ENCODE data around the gene PRPSAP2. TPM values are rescaled to one million over a fixed set of nuclear protein-coding genes. Genes with fewer than 3 reads are reported as not detected.

Gene PRPSAP2
- total RNA-seq, 1 donor from 2014 or later = 40.7 TPM

DNA sequence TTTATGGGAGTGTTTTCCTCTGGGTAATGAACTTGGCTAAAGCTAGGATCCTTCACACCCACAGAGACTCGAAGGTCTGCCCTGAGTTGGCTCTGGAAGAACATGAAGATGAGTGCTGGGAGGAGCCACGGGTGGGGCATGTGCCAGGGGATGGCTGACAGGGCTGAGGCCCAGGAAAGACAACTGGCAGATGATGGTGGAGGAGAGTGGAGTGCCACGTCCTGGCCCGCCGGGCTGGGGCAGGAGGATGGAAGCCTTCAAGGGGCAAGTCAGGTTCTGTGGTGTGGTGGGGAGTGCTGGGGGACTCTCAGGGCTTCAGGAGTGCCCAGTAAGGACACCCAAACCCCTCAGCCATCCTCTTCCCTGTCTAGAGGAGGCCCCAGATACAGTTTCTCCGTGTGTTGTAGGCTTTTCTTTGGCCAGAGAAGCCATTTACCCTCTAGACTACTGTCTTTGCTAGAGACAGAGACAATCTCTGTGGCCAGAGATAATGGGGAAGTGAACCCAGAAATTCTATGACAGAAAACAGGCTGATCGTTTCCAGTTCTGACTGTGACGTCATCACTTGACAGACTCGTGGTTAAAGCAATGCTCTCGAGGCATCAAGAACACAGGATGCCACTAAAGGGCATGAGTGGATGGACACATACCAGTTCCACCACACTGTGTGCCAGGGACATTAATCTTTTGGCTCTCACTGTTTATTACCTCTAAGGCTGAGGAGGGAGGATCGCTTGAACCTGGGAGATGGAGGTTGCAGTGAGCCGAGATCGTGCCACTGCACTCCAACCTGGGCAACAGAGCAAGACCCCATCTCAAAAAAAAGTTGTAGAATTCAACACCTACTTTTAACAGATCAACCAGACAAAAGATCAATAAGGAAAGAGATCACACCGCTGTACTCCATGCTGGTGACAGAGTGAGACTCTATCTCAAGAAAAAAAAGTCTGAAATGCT lies 75.4 kb downstream of the PRPSAP2 start:
- Histone ChIP-seq H3K27ac (ENCODE audit: low read depth, low read length) (no peak overlapping the region), H3K36me3 (ENCODE audit: control insufficient read depth in 3 of 3, insufficient read depth in 3 of 3, low read length in 3 of 3) (peaks cover 15 to 19% (median 15%) of the 10 kb centered on the region in 3 donors), H3K4me1 (ENCODE audit: control insufficient read depth in 3 of 3, insufficient read depth in 3 of 3, low read length in 3 of 3) (no peaks in the 10 kb centered on the region), H3K9me3 (ENCODE audit: control insufficient read depth in 3 of 3, low read length in 3 of 3) (no peaks in the 10 kb centered on the region), H3K9ac (ENCODE audit: low read depth in 1 of 3, low read length in 3 of 3) (no peak overlapping the region), H3K4me3 (ENCODE audit: low read length in 3 of 3) (no peak overlapping the region), H3K27me3 (ENCODE audit: control insufficient read depth in 3 of 3, insufficient read depth in 3 of 3, low read length in 3 of 3) (no peaks in the 10 kb centered on the region)

DNA sequence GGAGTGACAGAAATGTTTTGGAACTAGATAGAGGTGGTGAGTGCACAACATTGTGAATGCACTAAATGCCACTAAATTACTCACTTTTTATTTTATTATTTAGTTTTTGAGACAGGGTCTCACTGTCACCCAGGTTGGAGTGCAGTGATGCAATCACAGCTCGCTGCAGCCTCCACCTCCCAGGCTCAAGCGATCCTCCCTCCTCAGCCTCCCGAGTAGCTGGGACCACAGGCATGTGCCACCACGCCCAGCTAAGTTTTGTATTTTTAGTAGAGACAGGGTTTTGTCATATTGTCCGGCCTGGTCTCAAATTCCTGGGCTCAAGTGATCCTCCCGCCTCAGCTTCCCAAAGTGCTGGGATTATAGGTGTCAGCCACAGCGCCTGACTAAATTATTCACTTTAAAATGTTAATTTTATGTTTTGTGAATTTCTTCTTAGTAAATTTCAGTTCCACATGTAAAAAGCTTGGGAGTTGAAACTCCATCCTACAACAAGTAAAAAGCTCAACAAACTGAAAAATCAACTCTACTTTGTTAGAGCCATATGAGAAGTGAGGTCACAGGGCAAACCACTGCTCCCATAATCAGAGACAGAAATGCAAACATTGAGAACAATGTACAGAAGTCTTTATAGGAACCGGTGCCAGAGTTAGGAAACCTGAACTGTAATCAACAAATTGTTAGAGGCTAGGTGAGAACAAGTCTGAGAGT lies 80.2 kb downstream of the PRPSAP2 start:
- Histone ChIP-seq H3K36me3 (ENCODE audit: control insufficient read depth in 3 of 3, insufficient read depth in 3 of 3, low read length in 3 of 3) (no peaks in the 10 kb centered on the region), H3K9ac (ENCODE audit: low read depth in 1 of 3, low read length in 3 of 3) (no peak overlapping the region), H3K4me3 (ENCODE audit: low read length in 3 of 3) (no peak overlapping the region), H3K27ac (ENCODE audit: low read depth, low read length) (no peak overlapping the region), H3K9me3 (ENCODE audit: control insufficient read depth in 3 of 3, low read length in 3 of 3) (no peaks in the 10 kb centered on the region), H3K4me1 (ENCODE audit: control insufficient read depth in 3 of 3, insufficient read depth in 3 of 3, low read length in 3 of 3) (no peaks in the 10 kb centered on the region), H3K27me3 (ENCODE audit: control insufficient read depth in 3 of 3, insufficient read depth in 3 of 3, low read length in 3 of 3) (no peaks in the 10 kb centered on the region)

DNA sequence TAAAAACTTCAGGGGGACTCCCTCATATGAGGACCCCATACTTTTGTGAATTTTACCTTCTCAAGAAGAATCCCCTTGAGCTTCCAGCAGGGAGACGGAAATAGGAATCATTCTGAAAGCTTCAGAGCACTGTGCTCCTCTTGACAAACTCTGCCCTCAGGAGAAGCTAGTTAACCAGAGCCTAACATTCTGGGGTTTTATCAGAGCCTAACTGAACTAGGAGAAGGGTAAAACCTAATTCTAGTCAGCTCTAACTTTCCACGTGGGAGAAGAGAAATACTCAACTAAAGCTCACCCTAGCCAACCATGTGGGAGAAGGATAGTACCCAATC lies 80.7 kb downstream of the PRPSAP2 start:
- Histone ChIP-seq H3K9ac (ENCODE audit: low read depth in 1 of 3, low read length in 3 of 3) (no peak overlapping the region), H3K27ac (ENCODE audit: low read depth, low read length) (no peak overlapping the region), H3K4me3 (ENCODE audit: low read length in 3 of 3) (no peak overlapping the region), H3K9me3 (ENCODE audit: control insufficient read depth in 3 of 3, low read length in 3 of 3) (no peaks in the 10 kb centered on the region), H3K36me3 (ENCODE audit: control insufficient read depth in 3 of 3, insufficient read depth in 3 of 3, low read length in 3 of 3) (no peaks in the 10 kb centered on the region), H3K4me1 (ENCODE audit: control insufficient read depth in 3 of 3, insufficient read depth in 3 of 3, low read length in 3 of 3) (no peaks in the 10 kb centered on the region), H3K27me3 (ENCODE audit: control insufficient read depth in 3 of 3, insufficient read depth in 3 of 3, low read length in 3 of 3) (no peaks in the 10 kb centered on the region)

DNA sequence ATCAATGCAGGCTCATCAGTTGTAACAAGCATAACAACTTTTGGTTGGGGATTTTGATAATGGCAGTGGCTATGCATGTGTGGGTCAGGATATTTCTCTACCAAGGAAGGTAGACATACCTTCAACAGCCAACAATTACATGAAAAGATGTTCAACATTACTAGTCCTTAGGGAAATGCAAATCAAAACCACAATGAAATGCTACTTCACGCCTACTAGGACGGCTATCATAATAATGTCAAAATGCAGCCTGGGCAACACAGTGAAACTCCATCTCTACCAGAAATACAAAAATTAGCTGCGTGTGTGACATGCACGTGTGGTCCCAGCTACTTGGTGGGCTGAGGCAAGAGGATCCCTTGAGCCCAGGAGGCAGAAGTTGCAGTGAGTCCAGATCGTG lies 86.7 kb downstream of the PRPSAP2 start:
- no peak overlapping the region for H3K4me3 ChIP-seq (ENCODE audit: low read length in 3 of 3)
- no peak overlapping the region for H3K9ac ChIP-seq (ENCODE audit: low read depth in 1 of 3, low read length in 3 of 3)
- H3K4me1 ChIP-seq (ENCODE audit: control insufficient read depth in 3 of 3, insufficient read depth in 3 of 3, low read length in 3 of 3) = no peaks in the 10 kb centered on the region
- no peaks in the 10 kb centered on the region for H3K9me3 ChIP-seq (ENCODE audit: control insufficient read depth in 3 of 3, low read length in 3 of 3)
- no peaks in the 10 kb centered on the region for H3K36me3 ChIP-seq (ENCODE audit: control insufficient read depth in 3 of 3, insufficient read depth in 3 of 3, low read length in 3 of 3)
- H3K27me3 ChIP-seq (ENCODE audit: control insufficient read depth in 3 of 3, insufficient read depth in 3 of 3, low read length in 3 of 3) = peaks cover 12 to 23% (median 17%) of the 10 kb centered on the region in 3 donors
- no peak overlapping the region for H3K27ac ChIP-seq (ENCODE audit: low read depth, low read length)

DNA sequence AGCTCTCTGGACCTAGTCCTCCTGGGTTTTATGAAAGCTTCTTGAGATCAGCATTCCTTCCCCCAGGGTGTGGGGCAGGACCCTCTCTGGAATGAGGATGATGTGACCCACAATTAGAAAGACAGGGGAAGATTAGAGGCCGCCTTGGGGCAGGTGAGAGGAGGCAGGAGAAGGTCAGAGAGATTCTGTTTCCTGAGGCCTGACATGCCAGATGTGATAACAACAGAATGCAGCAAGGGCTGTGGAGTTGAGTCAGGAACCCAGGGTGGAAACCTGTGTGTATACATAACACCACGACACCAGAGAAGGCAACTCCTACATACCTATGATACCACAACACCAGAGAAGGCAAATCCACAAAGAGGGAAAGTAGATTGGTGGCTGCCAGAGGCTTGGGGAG lies 88.6 kb downstream of the PRPSAP2 start:
- H3K27ac ChIP-seq (ENCODE audit: low read depth, low read length) = no peak overlapping the region
- H3K4me1 ChIP-seq (ENCODE audit: control insufficient read depth in 3 of 3, insufficient read depth in 3 of 3, low read length in 3 of 3) = peaks cover 0 to 3% (median 0%) of the 10 kb centered on the region in 3 donors
- H3K9ac ChIP-seq (ENCODE audit: low read depth in 1 of 3, low read length in 3 of 3) = no peak overlapping the region
- no peaks in the 10 kb centered on the region for H3K9me3 ChIP-seq (ENCODE audit: control insufficient read depth in 3 of 3, low read length in 3 of 3)
- no peaks in the 10 kb centered on the region for H3K36me3 ChIP-seq (ENCODE audit: control insufficient read depth in 3 of 3, insufficient read depth in 3 of 3, low read length in 3 of 3)
- H3K4me3 ChIP-seq (ENCODE audit: low read length in 3 of 3) = no peak overlapping the region
- H3K27me3 ChIP-seq (ENCODE audit: control insufficient read depth in 3 of 3, insufficient read depth in 3 of 3, low read length in 3 of 3) = peaks cover 27 to 32% (median 31%) of the 10 kb centered on the region in 3 donors

DNA sequence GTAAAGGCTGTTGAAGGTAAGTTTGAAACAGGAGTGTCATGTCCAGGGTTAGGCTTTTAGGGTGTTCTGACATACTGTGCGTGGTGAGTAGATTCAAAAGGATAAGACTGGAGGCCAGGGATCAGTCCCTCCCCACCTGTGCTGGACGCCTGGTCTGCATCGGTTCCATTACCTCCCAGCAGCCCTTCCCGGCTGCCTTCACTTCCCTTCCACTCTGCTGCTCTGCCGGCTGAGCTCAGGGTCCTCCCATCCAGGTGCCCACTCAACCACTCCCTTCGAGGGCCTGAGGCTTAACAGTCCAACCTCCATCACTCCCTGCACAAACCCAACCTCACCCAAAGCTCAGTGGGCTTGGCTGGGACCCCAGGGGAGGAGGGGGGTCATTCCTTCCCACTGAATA lies 89.9 kb downstream of the PRPSAP2 start:
- H3K4me1 ChIP-seq (ENCODE audit: control insufficient read depth in 3 of 3, insufficient read depth in 3 of 3, low read length in 3 of 3) = peaks cover 0 to 3% (median 0%) of the 10 kb centered on the region in 3 donors
- no peaks in the 10 kb centered on the region for H3K36me3 ChIP-seq (ENCODE audit: control insufficient read depth in 3 of 3, insufficient read depth in 3 of 3, low read length in 3 of 3)
- no peak overlapping the region for H3K4me3 ChIP-seq (ENCODE audit: low read length in 3 of 3)
- no peak overlapping the region for H3K27ac ChIP-seq (ENCODE audit: low read depth, low read length)
- peaks cover 27 to 33% (median 32%) of the 10 kb centered on the region in 3 donors for H3K27me3 ChIP-seq (ENCODE audit: control insufficient read depth in 3 of 3, insufficient read depth in 3 of 3, low read length in 3 of 3)
- no peaks in the 10 kb centered on the region for H3K9me3 ChIP-seq (ENCODE audit: control insufficient read depth in 3 of 3, low read length in 3 of 3)
- no peak overlapping the region for H3K9ac ChIP-seq (ENCODE audit: low read depth in 1 of 3, low read length in 3 of 3)

DNA sequence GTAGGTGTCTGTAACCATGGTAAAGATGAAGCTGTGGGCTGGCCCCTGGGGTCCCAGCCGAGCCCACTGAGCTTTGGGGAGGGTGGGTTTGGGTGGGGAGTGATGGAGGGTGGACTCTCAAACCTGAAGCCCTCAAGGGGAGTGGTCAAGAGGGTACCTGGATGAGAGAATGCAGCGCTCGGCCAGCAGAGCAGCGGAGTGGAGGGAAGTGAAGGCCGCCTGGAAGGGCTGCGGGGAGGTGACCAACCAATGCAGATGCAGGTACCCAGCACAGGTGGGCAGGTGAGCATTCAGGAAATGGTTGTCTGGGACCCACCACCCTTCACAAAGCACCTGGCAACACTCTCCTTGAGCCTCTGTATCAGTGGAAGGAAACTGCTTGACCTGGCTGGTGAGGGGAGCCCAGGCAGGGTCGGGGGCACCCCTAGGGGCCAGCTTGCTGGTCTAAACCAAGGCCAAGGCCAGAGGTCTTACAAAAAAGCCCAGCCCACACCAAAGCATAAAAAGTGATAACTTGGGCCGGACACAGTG lies 90.6 kb downstream of the PRPSAP2 start:
- Histone ChIP-seq H3K4me3 (ENCODE audit: low read length in 3 of 3) (no peak overlapping the region), H3K36me3 (ENCODE audit: control insufficient read depth in 3 of 3, insufficient read depth in 3 of 3, low read length in 3 of 3) (no peaks in the 10 kb centered on the region), H3K9me3 (ENCODE audit: control insufficient read depth in 3 of 3, low read length in 3 of 3) (no peaks in the 10 kb centered on the region), H3K9ac (ENCODE audit: low read depth in 1 of 3, low read length in 3 of 3) (no peak overlapping the region), H3K4me1 (ENCODE audit: control insufficient read depth in 3 of 3, insufficient read depth in 3 of 3, low read length in 3 of 3) (peaks cover 0 to 3% (median 0%) of the 10 kb centered on the region in 3 donors), H3K27me3 (ENCODE audit: control insufficient read depth in 3 of 3, insufficient read depth in 3 of 3, low read length in 3 of 3) (peaks cover 27 to 33% (median 32%) of the 10 kb centered on the region in 3 donors), H3K27ac (ENCODE audit: low read depth, low read length) (no peak overlapping the region)

DNA sequence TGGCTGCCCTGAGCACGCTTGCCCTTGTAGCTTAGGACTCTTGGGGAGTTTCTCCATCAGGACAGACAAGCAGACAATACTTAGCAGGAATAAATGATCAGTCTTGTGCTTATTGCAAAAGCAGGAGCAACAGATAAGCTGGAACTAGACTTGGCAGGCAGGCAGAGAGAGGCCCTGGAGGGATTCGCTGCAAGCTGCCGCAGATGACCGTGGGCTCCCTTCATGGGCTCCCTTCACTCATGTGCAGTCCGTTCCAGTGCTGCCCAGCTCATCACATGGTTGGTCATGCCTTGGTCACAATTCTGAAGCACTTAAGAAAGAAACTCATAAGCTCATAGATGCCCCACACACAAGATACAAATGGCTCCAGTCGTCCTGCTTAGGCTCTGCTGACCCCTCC lies 91.6 kb downstream of the PRPSAP2 start:
- no peaks in the 10 kb centered on the region for H3K9me3 ChIP-seq (ENCODE audit: control insufficient read depth in 3 of 3, low read length in 3 of 3)
- H3K9ac ChIP-seq (ENCODE audit: low read depth in 1 of 3, low read length in 3 of 3) = no peak overlapping the region
- peaks cover 0 to 3% (median 0%) of the 10 kb centered on the region in 3 donors for H3K4me1 ChIP-seq (ENCODE audit: control insufficient read depth in 3 of 3, insufficient read depth in 3 of 3, low read length in 3 of 3)
- H3K27ac ChIP-seq (ENCODE audit: low read depth, low read length) = no peak overlapping the region
- H3K4me3 ChIP-seq (ENCODE audit: low read length in 3 of 3) = no peak overlapping the region
- H3K36me3 ChIP-seq (ENCODE audit: control insufficient read depth in 3 of 3, insufficient read depth in 3 of 3, low read length in 3 of 3) = no peaks in the 10 kb centered on the region
- H3K27me3 ChIP-seq (ENCODE audit: control insufficient read depth in 3 of 3, insufficient read depth in 3 of 3, low read length in 3 of 3) = peaks cover 27 to 33% (median 30%) of the 10 kb centered on the region in 3 donors

DNA sequence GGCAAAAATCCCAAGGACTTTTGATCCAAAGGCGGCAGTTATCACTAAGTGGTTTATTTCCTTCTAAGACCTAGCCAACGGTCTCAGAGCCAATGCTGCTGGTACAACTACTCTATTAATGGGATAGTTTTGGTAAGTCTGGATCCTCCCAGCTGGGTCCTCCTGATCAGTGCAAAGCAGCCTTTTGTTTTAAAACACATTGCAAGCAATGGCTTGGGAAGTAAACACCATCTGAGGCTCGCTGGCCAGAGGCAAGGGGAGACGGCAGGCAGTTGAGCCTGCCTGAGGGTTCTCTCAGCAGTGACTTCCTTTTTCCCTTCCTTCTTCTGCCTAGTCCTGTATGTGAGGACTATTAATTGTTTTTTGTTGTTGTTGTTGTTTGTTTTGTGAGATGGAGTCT lies 92.4 kb downstream of the PRPSAP2 start:
- Histone ChIP-seq H3K9ac (ENCODE audit: low read depth in 1 of 3, low read length in 3 of 3) (no peak overlapping the region), H3K9me3 (ENCODE audit: control insufficient read depth in 3 of 3, low read length in 3 of 3) (no peaks in the 10 kb centered on the region), H3K27ac (ENCODE audit: low read depth, low read length) (no peak overlapping the region), H3K4me1 (ENCODE audit: control insufficient read depth in 3 of 3, insufficient read depth in 3 of 3, low read length in 3 of 3) (peaks cover 0 to 3% (median 0%) of the 10 kb centered on the region in 3 donors), H3K27me3 (ENCODE audit: control insufficient read depth in 3 of 3, insufficient read depth in 3 of 3, low read length in 3 of 3) (peaks cover 27 to 33% (median 27%) of the 10 kb centered on the region in 3 donors), H3K36me3 (ENCODE audit: control insufficient read depth in 3 of 3, insufficient read depth in 3 of 3, low read length in 3 of 3) (no peaks in the 10 kb centered on the region), H3K4me3 (ENCODE audit: low read length in 3 of 3) (no peak overlapping the region)
